DOHH2 (cell line): ENCODE results near the gene FDXR.

ENCODE experiments used
- H3F3A ChIP-seq: fragments of 200-600 bp; sonication (generic), shearing (Covaris generic); 2 replicates; pipeline ENCODE4 v1.6.0; 2016; ENCODE audit warnings: antibody characterized with exemption, mild to moderate bottlenecking; ENCODE audit not compliant: control insufficient read depth, insufficient read depth
- H3K27ac ChIP-seq: fragments of 200-600 bp; sonication (generic); 2 replicates; pipeline ENCODE4 v1.5.1; 2014; ENCODE audit warnings: low read depth, mild to moderate bottlenecking, low read length, moderate library complexity
- H3K27me3 ChIP-seq: fragments of 200-600 bp; sonication (generic); 2 replicates; pipeline ENCODE4 v1.6.1; 2014; ENCODE audit warnings: mild to moderate bottlenecking, low read length, mixed read lengths; ENCODE audit not compliant: control insufficient read depth
- H3K36me3 ChIP-seq: fragments of 200-600 bp; sonication (generic); 2 replicates; pipeline ENCODE4 v1.6.1; 2014; ENCODE audit warnings: mild to moderate bottlenecking, low read length, moderate library complexity, mixed read lengths; ENCODE audit not compliant: control insufficient read depth
- H3K4me1 ChIP-seq: fragments of 200-600 bp; sonication (generic); 2 replicates; pipeline ENCODE4 v1.6.1; 2014; ENCODE audit warnings: mild to moderate bottlenecking, low read length, mixed read lengths; ENCODE audit not compliant: control insufficient read depth
- H3K4me2 ChIP-seq: fragments of 200-600 bp; sonication (generic); 2 replicates; pipeline ENCODE4 v1.6.0; 2014; ENCODE audit warnings: mild to moderate bottlenecking, low read length, moderate library complexity
- H3K4me3 ChIP-seq: fragments of 200-600 bp; sonication (generic); 2 replicates; pipeline ENCODE4 v1.5.1; 2014; ENCODE audit warnings: mild to moderate bottlenecking, low read length, mixed read lengths
- H3K79me2 ChIP-seq: fragments of 200-600 bp; sonication (generic); 2 replicates; pipeline ENCODE4 v1.6.1; 2014; ENCODE audit warnings: mild to moderate bottlenecking, low read length, mixed read lengths; ENCODE audit not compliant: control insufficient read depth
- H3K9me2 ChIP-seq: fragments of 200-600 bp; sonication (generic); replicated peaks from 2 replicates; pipeline ENCODE4 v1.6.1; 2014; ENCODE audit warnings: mild to moderate bottlenecking, low read length, mixed read lengths; ENCODE audit not compliant: control insufficient read depth
- H3K9me3 ChIP-seq: fragments of 200-600 bp; sonication (generic); 2 replicates; pipeline ENCODE4 v1.6.1; 2014; ENCODE audit warnings: antibody characterized with exemption, low read length, mixed read lengths; ENCODE audit not compliant: control insufficient read depth, insufficient read depth
- H4K20me1 ChIP-seq: fragments of 200-600 bp; sonication (generic); 2 replicates; pipeline ENCODE4 v1.6.0; 2014; ENCODE audit warnings: low read depth, mild to moderate bottlenecking, antibody characterized with exemption, low read length, moderate library complexity; ENCODE audit not compliant: control insufficient read depth, insufficient read depth
- CTCF ChIP-seq: fragments of 200-600 bp; sonication (generic); IDR thresholded peaks from one replicate; pipeline ENCODE4 v1.5.1; 2014; ENCODE audit warnings: antibody characterized with exemption, mild to moderate bottlenecking, low read depth, low read length; ENCODE audit not compliant: poor library complexity, severe bottlenecking
- EZH2phosphoT487 ChIP-seq: fragments of 200-600 bp; sonication (generic); IDR thresholded peaks from 2 replicates; pipeline ENCODE4 v1.6.1; 2017; ENCODE audit warnings: borderline replicate concordance, mild to moderate bottlenecking, antibody characterized with exemption, low read length, moderate library complexity, mixed read lengths

The FDXR gene

GRCh38 chr17:74831444-74832146 is 41.2 kb downstream of the FDXR start:
- Histone ChIP-seq H3K79me2 (no peaks in the 10 kb centered on the region), H3F3A (peaks cover 3% of the 10 kb centered on the region; the same call in 1 of the 2 replicates), H4K20me1 (no peaks in the 10 kb centered on the region), H3K4me1 (peaks cover 39% of the 10 kb centered on the region), H3K27me3 (no peaks in the 10 kb centered on the region), H3K36me3 (no peaks in the 10 kb centered on the region), H3K9me3 (no peaks in the 10 kb centered on the region), H3K4me3 (no peak overlapping the region), H3K27ac (no peak overlapping the region), H3K9me2 (no peaks in the 10 kb centered on the region), H3K4me2 (no peak overlapping the region)
- no peak for TF ChIP-seq EZH2phosphoT487
- no peak for TF ChIP-seq CTCF

GRCh38 chr17:74830861-74831260 is 41.9 kb downstream of the FDXR start:
- Histone ChIP-seq H3K27ac (no peak overlapping the region), H3K27me3 (no peaks in the 10 kb centered on the region), H4K20me1 (no peaks in the 10 kb centered on the region), H3K36me3 (no peaks in the 10 kb centered on the region), H3K4me3 (no peak overlapping the region), H3K9me3 (no peaks in the 10 kb centered on the region), H3K79me2 (no peaks in the 10 kb centered on the region), H3K9me2 (no peaks in the 10 kb centered on the region), H3K4me2 (no peak overlapping the region), H3F3A (peaks cover 3% of the 10 kb centered on the region; the same call in 1 of the 2 replicates), H3K4me1 (peaks cover 39% of the 10 kb centered on the region)
- TF ChIP-seq CTCF (no peak), EZH2phosphoT487 (no peak)

GRCh38 chr17:74827800-74828199 is 45.0 kb downstream of the FDXR start:
- Histone ChIP-seq H3K79me2 (no peaks in the 10 kb centered on the region), H3K4me1 (peaks cover 13% of the 10 kb centered on the region), H3K4me3 (no peak overlapping the region), H3K27me3 (no peaks in the 10 kb centered on the region), H3F3A (no peaks in the 10 kb centered on the region; the same call in 1 of the 2 replicates), H3K27ac (no peak overlapping the region), H3K9me3 (no peaks in the 10 kb centered on the region), H4K20me1 (no peaks in the 10 kb centered on the region), H3K9me2 (no peaks in the 10 kb centered on the region), H3K36me3 (no peaks in the 10 kb centered on the region), H3K4me2 (no peak overlapping the region)
- TF ChIP-seq CTCF: no peak
- TF ChIP-seq EZH2phosphoT487: no peak
